ENCODE data around the gene AUTS2. TPM values are rescaled to one million over a fixed set of nuclear protein-coding genes. Genes with fewer than 3 reads are reported as not detected.
A peak's percentile ranks its signal among the peaks of the same experiment; 100 is the strongest.

AUTS2 gene
- polyA plus RNA-seq, 3 donors = 0.08 to 0.35 TPM; not detected in 1

GRCh38 chr7:70681469-70682350 lies 1083.4 kb downstream of the AUTS2 start:
- Mint-ChIP-seq H3K4me1 (peaks cover 17% of the 10 kb centered on the region), H3K36me3 (no peaks in the 10 kb centered on the region), H3K27me3 (ENCODE audit: low read depth in 3 of 3) (peaks cover 0 to 2% (median 0%) of the 10 kb centered on the region in 3 donors), H3K4me3 (peak overlapping the region in 1 of 2 donors; percentile 2), H3K27ac (no peak overlapping the region), H3K9me3 (no peaks in the 10 kb centered on the region)
- H3K9ac ChIP-seq (ENCODE audit: insufficient read depth, low read length, poor library complexity, severe bottlenecking) = no peak overlapping the region
- peaks cover 0 to 4% of the 10 kb centered on the region in 2 donors for H3K4me1 ChIP-seq (ENCODE audit: control insufficient read depth in 1 of 2, insufficient read depth in 2 of 2, low read length in 2 of 2)
- H3K4me2 ChIP-seq (replicated peaks; ENCODE audit: extremely low read depth, low read length, poor library complexity, severe bottlenecking) = no peak overlapping the region
- no peaks in the 10 kb centered on the region for H4K20me1 ChIP-seq (ENCODE audit: insufficient read depth, low read length)
- TF ChIP-seq, protein P1, sequence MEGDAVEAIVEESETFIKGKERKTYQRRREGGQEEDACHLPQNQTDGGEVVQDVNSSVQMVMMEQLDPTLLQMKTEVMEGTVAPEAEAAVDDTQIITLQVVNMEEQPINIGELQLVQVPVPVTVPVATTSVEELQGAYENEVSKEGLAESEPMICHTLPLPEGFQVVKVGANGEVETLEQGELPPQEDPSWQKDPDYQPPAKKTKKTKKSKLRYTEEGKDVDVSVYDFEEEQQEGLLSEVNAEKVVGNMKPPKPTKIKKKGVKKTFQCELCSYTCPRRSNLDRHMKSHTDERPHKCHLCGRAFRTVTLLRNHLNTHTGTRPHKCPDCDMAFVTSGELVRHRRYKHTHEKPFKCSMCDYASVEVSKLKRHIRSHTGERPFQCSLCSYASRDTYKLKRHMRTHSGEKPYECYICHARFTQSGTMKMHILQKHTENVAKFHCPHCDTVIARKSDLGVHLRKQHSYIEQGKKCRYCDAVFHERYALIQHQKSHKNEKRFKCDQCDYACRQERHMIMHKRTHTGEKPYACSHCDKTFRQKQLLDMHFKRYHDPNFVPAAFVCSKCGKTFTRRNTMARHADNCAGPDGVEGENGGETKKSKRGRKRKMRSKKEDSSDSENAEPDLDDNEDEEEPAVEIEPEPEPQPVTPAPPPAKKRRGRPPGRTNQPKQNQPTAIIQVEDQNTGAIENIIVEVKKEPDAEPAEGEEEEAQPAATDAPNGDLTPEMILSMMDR (IDR thresholded peaks at IDR 0.05) = no peak
- H3K4me3 ChIP-seq (replicated peaks in 1 of 3; ENCODE audit: low read depth in 2 of 3, low read length in 3 of 3) = no peak overlapping the region
- no peak for DNase-seq
- WGBS (ENCODE audit: insufficient coverage) = 76% methylated on average over 3 of the region's 12 CpGs
- H3K27me3 ChIP-seq (ENCODE audit: control insufficient read depth in 2 of 2, insufficient read depth in 2 of 2, low read length in 2 of 2) = no peaks in the 10 kb centered on the region
- no peak overlapping the region for H2AFZ ChIP-seq (ENCODE audit: insufficient read depth, low read depth, low read length, poor library complexity, severe bottlenecking)
- no peak overlapping the region for H3K27ac ChIP-seq (ENCODE audit: low read depth in 1 of 2, low read length in 2 of 2)
- no peaks in the 10 kb centered on the region for H3K9me3 ChIP-seq (replicated peaks in 1 of 2; ENCODE audit: control insufficient read depth in 1 of 2, insufficient read depth in 1 of 2, low read length in 2 of 2)
- H3K36me3 ChIP-seq (replicated peaks in 1 of 2; ENCODE audit: control insufficient read depth in 1 of 2, insufficient read depth in 2 of 2, low read length in 2 of 2) = no peaks in the 10 kb centered on the region
- no peaks in the 10 kb centered on the region for H3K79me2 ChIP-seq (ENCODE audit: insufficient read depth, low read length)
- intact Hi-C loops (cut with micrococcal nuclease) = no loop called here

GRCh38 chr7:70684173-70684572 lies 1085.9 kb downstream of the AUTS2 start:
- H4K20me1 ChIP-seq (ENCODE audit: insufficient read depth, low read length) = no peaks in the 10 kb centered on the region
- no peaks in the 10 kb centered on the region for H3K9me3 ChIP-seq (replicated peaks in 1 of 2; ENCODE audit: control insufficient read depth in 1 of 2, insufficient read depth in 1 of 2, low read length in 2 of 2)
- H3K4me2 ChIP-seq (replicated peaks; ENCODE audit: extremely low read depth, low read length, poor library complexity, severe bottlenecking) = no peak overlapping the region
- no peak overlapping the region for H3K4me3 ChIP-seq (replicated peaks in 1 of 3; ENCODE audit: low read depth in 2 of 3, low read length in 3 of 3)
- Mint-ChIP-seq H3K27ac (peak overlapping the region in 1 of 7 donors; percentile 38), H3K9me3 (no peaks in the 10 kb centered on the region), H3K4me3 (no peak overlapping the region), H3K4me1 (peaks cover 13% of the 10 kb centered on the region), H3K27me3 (ENCODE audit: low read depth in 3 of 3) (no peaks in the 10 kb centered on the region), H3K36me3 (no peaks in the 10 kb centered on the region)
- no peak for DNase-seq
- H3K27ac ChIP-seq (ENCODE audit: low read depth in 1 of 2, low read length in 2 of 2) = no peak overlapping the region
- no peaks in the 10 kb centered on the region for H3K79me2 ChIP-seq (ENCODE audit: insufficient read depth, low read length)
- TF ChIP-seq, protein P1 (IDR thresholded peaks at IDR 0.05) = no peak
- H3K36me3 ChIP-seq (replicated peaks in 1 of 2; ENCODE audit: control insufficient read depth in 1 of 2, insufficient read depth in 2 of 2, low read length in 2 of 2) = no peaks in the 10 kb centered on the region
- no peak overlapping the region for H2AFZ ChIP-seq (ENCODE audit: insufficient read depth, low read depth, low read length, poor library complexity, severe bottlenecking)
- WGBS (ENCODE audit: insufficient coverage) = 91% methylated on average over 5 of the region's 8 CpGs
- H3K4me1 ChIP-seq (ENCODE audit: control insufficient read depth in 1 of 2, insufficient read depth in 2 of 2, low read length in 2 of 2) = no peaks in the 10 kb centered on the region
- H3K27me3 ChIP-seq (ENCODE audit: control insufficient read depth in 2 of 2, insufficient read depth in 2 of 2, low read length in 2 of 2) = no peaks in the 10 kb centered on the region
- no peak overlapping the region for H3K9ac ChIP-seq (ENCODE audit: insufficient read depth, low read length, poor library complexity, severe bottlenecking)
- intact Hi-C loops (cut with micrococcal nuclease) = no loop called here

Measured in CD14-positive monocyte (primary cell).